Upper lobe of right lung (tissue), 1 donor: Measurements from ENCODE around the gene NEMF. TPM values are rescaled to one million over a fixed set of nuclear protein-coding genes. Genes with fewer than 3 reads are reported as not detected.
A peak's percentile ranks its signal among the peaks of the same experiment; 100 is the strongest.

Experiments used
- ATAC-seq: fragments of 200-7000 bp; cut with Tn5 transposase; one replicate; pipeline ENCODE4 v1.9.1; 2020; ENCODE audit warnings: mild to moderate bottlenecking, moderate library complexity
- DNase-seq: peaks from one replicate; pipeline ENCODE4 v3.0.0-alpha.2; 2020
- H3K27ac ChIP-seq: fragments of 200-600 bp; one replicate; pipeline ENCODE4 v1.8.0; 2022
- H3K27me3 ChIP-seq: fragments of 200-600 bp; one replicate; pipeline ENCODE4 v1.8.0; 2022; ENCODE audit warnings: mild to moderate bottlenecking
- H3K36me3 ChIP-seq: fragments of 200-600 bp; one replicate; pipeline ENCODE4 v1.8.0; 2022
- H3K4me1 ChIP-seq: fragments of 200-600 bp; one replicate; pipeline ENCODE4 v1.8.0; 2022
- H3K4me3 ChIP-seq: fragments of 200-600 bp; one replicate; pipeline ENCODE4 v1.8.0; 2022; ENCODE audit warnings: mild to moderate bottlenecking
- H3K9me3 ChIP-seq: fragments of 200-600 bp; one replicate; pipeline ENCODE4 v1.8.0; 2022
- intact Hi-C: fragments of 100-400 bp; cut with DNase I; formaldehyde crosslinking; loops from one replicate; pipeline ENCODE4 v1.11.0; 2022
- total RNA-seq: library from RNA; stranded (reverse); fragmentation: NEBNext Ultra II Directional; extraction: Animal tissue kit (Norgen Biotek cat#: 25700); gene quantifications from one replicate; pipeline ENCODE4 v1.2.1, GENCODE V29; 2021
- TF ChIP-seq, protein P1 (sequence below): fragments of 200-600 bp; IDR thresholded peaks from one replicate; pipeline ENCODE4 v1.8.0; 2022; ENCODE audit warnings: antibody characterized with exemption
- donor health status: DM: no; HTN: yes; CAD: no; lungs with severe emphysema.

The NEMF gene
- total RNA-seq, 1 donor from 2014 or later, result 57.4 TPM

DNA sequence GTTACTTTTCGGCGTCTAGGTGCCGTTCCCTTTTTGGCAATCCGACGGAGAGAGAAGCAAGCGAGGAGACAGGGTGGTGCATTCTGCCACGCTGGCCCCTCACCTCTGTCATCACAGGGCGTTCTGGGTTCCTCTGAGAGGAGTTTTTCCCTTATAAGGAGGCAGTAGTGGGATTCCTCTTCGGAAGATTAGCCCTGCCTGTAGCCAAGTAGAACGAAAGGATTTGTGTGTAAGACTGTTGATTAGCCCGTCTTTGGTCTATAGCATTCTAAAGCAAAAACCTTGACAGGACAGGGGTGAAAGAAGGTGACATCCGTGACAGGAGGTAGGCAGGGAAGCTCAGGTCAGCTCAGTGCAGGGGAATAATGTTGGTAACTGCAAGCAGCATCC lies 9.1 kb upstream of the NEMF start:
- ATAC-seq (peak; percentile 24), DNase-seq (peak; percentile 74)
- H3K36me3 ChIP-seq, result no peaks in the 10 kb centered on the region
- H3K27me3 ChIP-seq, result no peaks in the 10 kb centered on the region
- TF ChIP-seq, protein P1, sequence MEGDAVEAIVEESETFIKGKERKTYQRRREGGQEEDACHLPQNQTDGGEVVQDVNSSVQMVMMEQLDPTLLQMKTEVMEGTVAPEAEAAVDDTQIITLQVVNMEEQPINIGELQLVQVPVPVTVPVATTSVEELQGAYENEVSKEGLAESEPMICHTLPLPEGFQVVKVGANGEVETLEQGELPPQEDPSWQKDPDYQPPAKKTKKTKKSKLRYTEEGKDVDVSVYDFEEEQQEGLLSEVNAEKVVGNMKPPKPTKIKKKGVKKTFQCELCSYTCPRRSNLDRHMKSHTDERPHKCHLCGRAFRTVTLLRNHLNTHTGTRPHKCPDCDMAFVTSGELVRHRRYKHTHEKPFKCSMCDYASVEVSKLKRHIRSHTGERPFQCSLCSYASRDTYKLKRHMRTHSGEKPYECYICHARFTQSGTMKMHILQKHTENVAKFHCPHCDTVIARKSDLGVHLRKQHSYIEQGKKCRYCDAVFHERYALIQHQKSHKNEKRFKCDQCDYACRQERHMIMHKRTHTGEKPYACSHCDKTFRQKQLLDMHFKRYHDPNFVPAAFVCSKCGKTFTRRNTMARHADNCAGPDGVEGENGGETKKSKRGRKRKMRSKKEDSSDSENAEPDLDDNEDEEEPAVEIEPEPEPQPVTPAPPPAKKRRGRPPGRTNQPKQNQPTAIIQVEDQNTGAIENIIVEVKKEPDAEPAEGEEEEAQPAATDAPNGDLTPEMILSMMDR, result no peak
- H3K4me1 ChIP-seq, result peaks cover 14% of the 10 kb centered on the region
- H3K4me3 ChIP-seq, result peak overlapping the region; percentile 58
- H3K9me3 ChIP-seq, result no peaks in the 10 kb centered on the region
- intact Hi-C loops, result loop anchor here (10.0 kb wide), 1 partner anchor 243 kb away; no protein-coding TSS in a partner anchor
- peak overlapping the region; percentile 97 for H3K27ac ChIP-seq

DNA sequence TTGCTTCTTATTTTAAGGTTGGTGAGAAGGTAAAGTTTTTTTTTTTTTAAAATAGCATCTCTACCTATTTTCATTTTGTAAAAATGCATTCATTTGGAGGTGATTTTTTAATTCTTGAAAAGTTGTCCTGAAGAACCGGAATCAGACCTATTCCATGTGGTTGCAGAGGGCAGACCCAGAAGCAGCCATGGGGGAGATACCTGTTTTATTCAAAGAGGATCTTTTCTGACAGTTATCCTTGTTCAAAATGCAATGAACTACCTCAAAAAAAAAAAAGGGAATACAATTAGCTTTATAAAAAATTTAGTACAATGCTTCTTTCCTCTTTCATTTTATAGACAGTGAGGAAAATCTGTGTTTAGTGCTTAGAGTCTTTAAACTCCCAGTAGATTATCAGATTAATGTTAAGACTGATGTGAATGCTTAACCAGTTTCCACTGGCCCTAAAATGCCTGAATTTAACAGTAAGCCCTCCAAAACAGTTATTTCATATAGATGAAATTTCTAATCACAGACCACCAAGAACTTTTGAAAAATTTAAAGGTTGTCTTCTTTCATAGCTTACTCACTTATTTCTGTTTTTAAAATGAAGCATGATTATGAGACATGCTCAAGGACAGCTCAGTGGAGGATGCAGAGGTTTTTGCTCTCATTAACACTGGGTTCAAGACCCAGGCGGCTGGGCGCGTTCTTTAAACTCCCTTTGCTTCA lies 8.6 kb upstream of the NEMF start:
- no peak for ATAC-seq
- H3K4me3 ChIP-seq, result peak overlapping the region; percentile 58
- no peaks in the 10 kb centered on the region for H3K9me3 ChIP-seq
- no peak for DNase-seq
- peaks cover 14% of the 10 kb centered on the region for H3K4me1 ChIP-seq
- peak overlapping the region; percentile 97 for H3K27ac ChIP-seq
- TF ChIP-seq, protein P1, result no peak
- no peaks in the 10 kb centered on the region for H3K27me3 ChIP-seq
- intact Hi-C loops, result loop anchor here (10.0 kb wide), 1 partner anchor 244 kb away; no protein-coding TSS in a partner anchor
- H3K36me3 ChIP-seq, result no peaks in the 10 kb centered on the region

DNA sequence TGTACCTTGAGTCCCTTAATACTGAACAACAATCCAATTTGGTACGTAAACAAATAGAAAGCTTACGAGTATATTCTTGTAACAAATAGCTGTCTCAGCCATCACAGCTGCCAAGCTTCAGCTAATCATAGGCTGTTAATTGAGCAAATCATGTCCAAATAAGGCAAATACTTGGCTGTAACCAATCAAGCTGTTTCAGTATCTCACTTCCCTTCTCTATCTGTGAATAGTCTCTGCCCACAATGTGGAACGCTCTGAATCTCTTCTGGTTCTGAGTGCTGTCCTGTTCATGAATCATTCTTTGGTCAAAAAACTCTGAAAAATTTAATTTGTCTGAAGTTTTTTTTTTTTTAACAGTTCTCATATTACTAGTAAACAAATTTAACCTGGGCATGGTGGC lies 5.8 kb upstream of the NEMF start:
- ATAC-seq, result no peak
- TF ChIP-seq, protein P1, result no peak

DNA sequence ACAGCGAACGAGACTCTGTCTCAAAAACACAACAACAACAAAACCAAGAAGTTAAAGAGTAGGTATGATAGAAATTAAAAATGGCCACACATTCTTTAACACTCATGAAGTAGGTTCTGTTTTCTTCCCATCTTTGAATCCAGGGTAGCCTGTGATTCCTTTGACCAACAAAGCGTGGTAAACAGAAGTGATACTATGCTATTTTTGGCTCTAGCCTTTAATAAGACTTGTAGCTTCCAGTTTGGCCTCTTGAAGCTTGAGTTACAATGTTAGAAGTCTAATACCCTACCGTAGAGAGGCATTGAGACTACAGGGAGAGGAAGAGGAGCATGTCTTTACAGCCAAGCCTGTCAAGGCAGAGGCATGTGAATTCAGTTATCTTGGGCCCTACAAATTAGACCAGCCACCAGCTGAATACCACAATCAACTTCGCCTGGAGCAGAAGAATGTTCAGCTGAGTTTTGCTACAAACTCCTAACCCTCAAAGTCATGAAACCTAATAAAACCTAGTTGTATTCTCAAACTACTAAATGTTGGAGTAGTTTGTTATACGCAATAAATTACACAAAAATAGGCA lies 4.9 kb upstream of the NEMF start:
- Histone ChIP-seq H3K9me3 (no peaks in the 10 kb centered on the region), H3K36me3 (no peaks in the 10 kb centered on the region), H3K4me1 (no peaks in the 10 kb centered on the region), H3K4me3 (no peak overlapping the region), H3K27ac (no peak overlapping the region), H3K27me3 (no peaks in the 10 kb centered on the region)
- DNase-seq (no peak), ATAC-seq (no peak)
- intact Hi-C loops, result no loop called here
- TF ChIP-seq, protein P1, result no peak

More for the DNA sequence above, 5.8 kb upstream of the NEMF start:
- H3K4me3 ChIP-seq, result no peak overlapping the region
- H3K27ac ChIP-seq, result no peak overlapping the region
- no peaks in the 10 kb centered on the region for H3K27me3 ChIP-seq
- intact Hi-C loops, result no loop called here
- DNase-seq, result no peak
- no peaks in the 10 kb centered on the region for H3K9me3 ChIP-seq
- no peaks in the 10 kb centered on the region for H3K36me3 ChIP-seq
- H3K4me1 ChIP-seq, result peaks cover under 1% of the 10 kb centered on the region

DNA sequence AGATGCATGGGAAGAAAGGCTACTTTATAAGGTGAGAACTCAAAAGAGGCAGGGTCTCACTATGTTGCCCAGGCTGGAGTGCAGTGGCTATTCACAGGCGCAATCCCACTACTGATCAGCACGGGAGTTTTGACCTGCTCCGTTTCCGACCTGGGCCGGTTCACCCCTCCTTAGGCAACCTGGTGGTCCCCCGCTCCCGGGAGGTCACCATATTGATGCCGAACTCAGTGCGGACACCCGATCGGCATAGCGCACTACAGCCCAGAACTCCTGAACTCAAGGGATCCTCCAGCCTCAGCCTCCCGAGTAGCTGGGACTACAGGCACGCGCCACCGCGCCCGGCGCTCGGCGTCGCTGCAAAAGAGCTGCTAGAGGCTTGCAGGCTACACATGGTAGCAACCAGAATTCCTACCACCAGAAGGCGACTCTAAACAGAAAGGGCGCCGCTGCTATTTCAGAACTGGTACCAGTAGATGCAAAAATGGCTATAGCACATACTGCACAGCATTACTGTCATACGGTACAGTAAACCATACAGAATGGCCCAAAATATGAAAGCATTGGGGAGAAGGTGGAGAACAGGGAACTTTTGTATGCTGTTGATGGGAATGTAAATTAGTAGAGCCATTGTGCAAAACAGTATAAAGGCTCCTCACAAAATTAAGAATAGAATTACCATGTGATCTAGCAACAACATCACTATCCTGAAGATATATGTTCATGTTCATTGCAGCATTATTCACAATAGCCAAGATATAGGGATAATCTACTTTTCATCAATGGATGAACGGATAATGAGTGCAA lies 1.2 kb upstream of the NEMF start:
- peak overlapping the region; percentile 91 for H3K4me3 ChIP-seq
- intact Hi-C loops, result no loop called here
- no peaks in the 10 kb centered on the region for H3K27me3 ChIP-seq
- peak overlapping the region; percentile 9 for H3K27ac ChIP-seq
- H3K9me3 ChIP-seq, result no peaks in the 10 kb centered on the region
- ATAC-seq (peak; percentile 90), DNase-seq (peak; percentile 82)
- TF ChIP-seq, protein P1, result peak; percentile 84
- peaks cover 12% of the 10 kb centered on the region for H3K4me1 ChIP-seq
- peaks cover 24% of the 10 kb centered on the region for H3K36me3 ChIP-seq
